ENCODE results near the gene PLD6.

PLD6 gene

DNA sequence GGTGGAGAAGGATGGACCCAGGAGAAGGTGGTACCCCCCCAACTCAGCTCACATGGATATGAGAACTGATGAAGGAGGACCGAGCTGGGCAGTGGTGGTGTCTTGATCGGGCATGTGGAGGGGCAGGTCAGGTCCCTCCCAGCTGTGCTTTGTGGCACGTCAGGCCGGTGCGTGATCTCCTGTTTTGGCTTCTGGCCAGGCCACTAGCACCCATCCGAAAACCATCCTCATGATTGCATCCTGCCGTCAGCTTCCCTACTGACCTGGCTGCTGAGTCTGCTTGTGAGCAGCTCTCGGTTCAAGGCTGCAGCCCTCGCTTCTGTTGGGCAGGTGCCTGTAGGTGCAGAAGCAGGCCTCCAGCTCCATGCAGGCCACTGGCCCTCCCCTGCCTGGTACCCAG is 53.1 kb downstream of the PLD6 start:
- peaks cover 40% of the 10 kb centered on the region for H3K36me3 ChIP-seq (ENCODE audit: control insufficient read depth, insufficient read depth, low read length)
- no peaks in the 10 kb centered on the region for H3K27me3 ChIP-seq (replicated peaks; ENCODE audit: control insufficient read depth, insufficient read depth, low read length)
- TF ChIP-seq, protein P1, sequence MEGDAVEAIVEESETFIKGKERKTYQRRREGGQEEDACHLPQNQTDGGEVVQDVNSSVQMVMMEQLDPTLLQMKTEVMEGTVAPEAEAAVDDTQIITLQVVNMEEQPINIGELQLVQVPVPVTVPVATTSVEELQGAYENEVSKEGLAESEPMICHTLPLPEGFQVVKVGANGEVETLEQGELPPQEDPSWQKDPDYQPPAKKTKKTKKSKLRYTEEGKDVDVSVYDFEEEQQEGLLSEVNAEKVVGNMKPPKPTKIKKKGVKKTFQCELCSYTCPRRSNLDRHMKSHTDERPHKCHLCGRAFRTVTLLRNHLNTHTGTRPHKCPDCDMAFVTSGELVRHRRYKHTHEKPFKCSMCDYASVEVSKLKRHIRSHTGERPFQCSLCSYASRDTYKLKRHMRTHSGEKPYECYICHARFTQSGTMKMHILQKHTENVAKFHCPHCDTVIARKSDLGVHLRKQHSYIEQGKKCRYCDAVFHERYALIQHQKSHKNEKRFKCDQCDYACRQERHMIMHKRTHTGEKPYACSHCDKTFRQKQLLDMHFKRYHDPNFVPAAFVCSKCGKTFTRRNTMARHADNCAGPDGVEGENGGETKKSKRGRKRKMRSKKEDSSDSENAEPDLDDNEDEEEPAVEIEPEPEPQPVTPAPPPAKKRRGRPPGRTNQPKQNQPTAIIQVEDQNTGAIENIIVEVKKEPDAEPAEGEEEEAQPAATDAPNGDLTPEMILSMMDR (IDR thresholded peaks at IDR 0.05; ENCODE audit: insufficient read depth, low read length, poor library complexity, severe bottlenecking): no peak
- no peak overlapping the region for H3K4me3 ChIP-seq (replicated peaks; ENCODE audit: low read depth, low read length)
- DNase-seq (ENCODE audit: extremely low read depth, insufficient read length): no peak

DNA sequence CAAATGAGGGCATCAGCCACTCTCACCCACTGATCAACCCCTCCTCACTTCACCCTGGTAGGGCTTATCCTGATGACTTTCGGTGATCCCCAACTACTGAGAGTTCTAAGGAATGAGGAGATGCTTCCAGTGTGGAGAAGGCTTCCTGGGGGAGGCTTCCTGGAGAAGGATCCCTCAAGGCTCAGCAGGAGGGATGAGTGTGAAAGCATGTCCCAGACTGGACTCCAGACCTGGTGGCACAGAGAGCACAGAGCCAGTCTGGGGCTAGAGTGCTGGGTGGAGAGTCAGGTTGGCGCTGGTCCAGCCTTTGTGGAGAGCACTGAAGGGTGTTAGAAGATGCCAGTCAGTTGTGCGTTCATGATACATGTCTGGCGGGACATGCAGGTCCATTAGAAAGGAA is 53.7 kb downstream of the PLD6 start:
- H3K36me3 ChIP-seq (ENCODE audit: control insufficient read depth, insufficient read depth, low read length): peaks cover 37% of the 10 kb centered on the region
- no peaks in the 10 kb centered on the region for H3K27me3 ChIP-seq (replicated peaks; ENCODE audit: control insufficient read depth, insufficient read depth, low read length)
- TF ChIP-seq, protein P1 (IDR thresholded peaks at IDR 0.05; ENCODE audit: insufficient read depth, low read length, poor library complexity, severe bottlenecking): no peak
- no peak for DNase-seq (ENCODE audit: extremely low read depth, insufficient read length)
- H3K4me3 ChIP-seq (replicated peaks; ENCODE audit: low read depth, low read length): no peak overlapping the region

DNA sequence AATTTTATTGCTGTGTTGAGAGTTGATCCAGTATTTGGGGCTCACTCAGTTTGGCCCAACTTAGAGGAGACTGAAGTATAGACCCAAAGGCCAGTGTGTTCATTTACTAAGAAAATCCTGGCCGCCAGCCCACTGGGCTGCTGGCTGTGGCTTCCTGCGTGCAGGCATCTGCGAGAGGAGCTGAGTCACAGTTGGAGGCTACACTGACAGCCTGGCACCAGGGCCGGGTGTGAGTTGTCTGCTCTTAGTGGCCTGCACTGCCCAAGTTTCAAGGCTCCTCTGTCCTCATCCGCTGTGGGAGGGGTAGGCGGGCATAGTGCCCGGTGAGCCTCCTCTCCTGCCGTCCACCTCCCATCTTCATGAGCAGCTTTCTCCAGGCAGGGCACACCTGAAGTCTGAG is 54.2 kb downstream of the PLD6 start:
- Histone ChIP-seq H3K27me3 (replicated peaks; ENCODE audit: control insufficient read depth, insufficient read depth, low read length) (no peaks in the 10 kb centered on the region), H3K36me3 (ENCODE audit: control insufficient read depth, insufficient read depth, low read length) (peaks cover 38% of the 10 kb centered on the region), H3K4me3 (replicated peaks; ENCODE audit: low read depth, low read length) (no peak overlapping the region)
- TF ChIP-seq, protein P1 (IDR thresholded peaks at IDR 0.05; ENCODE audit: insufficient read depth, low read length, poor library complexity, severe bottlenecking): no peak
- no peak for DNase-seq (ENCODE audit: extremely low read depth, insufficient read length)

DNA sequence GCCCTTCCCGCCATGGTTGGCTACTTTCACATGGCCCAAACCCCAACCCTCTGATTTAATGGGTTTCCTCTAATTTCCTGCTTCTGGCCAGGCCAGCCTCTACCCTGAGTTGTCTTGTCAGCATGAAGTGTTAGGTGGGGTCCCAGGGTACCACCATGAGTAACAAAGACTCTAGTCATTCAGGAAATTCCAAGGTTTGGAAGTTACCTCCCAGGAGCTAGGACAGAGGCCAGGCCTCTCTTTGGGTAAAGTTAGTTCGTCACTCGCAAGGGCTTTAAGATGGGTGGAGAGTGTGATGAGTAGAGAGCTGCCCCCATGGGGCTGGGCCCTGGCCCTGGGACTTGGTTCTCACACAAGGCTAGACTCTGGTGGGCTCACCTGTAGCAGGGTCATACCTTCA is 54.6 kb downstream of the PLD6 start:
- TF ChIP-seq, protein P1 (IDR thresholded peaks at IDR 0.05; ENCODE audit: insufficient read depth, low read length, poor library complexity, severe bottlenecking): no peak
- Histone ChIP-seq H3K36me3 (ENCODE audit: control insufficient read depth, insufficient read depth, low read length) (peaks cover 39% of the 10 kb centered on the region), H3K4me3 (replicated peaks; ENCODE audit: low read depth, low read length) (no peak overlapping the region), H3K27me3 (replicated peaks; ENCODE audit: control insufficient read depth, insufficient read depth, low read length) (no peaks in the 10 kb centered on the region)
- no peak for DNase-seq (ENCODE audit: extremely low read depth, insufficient read length)

DNA sequence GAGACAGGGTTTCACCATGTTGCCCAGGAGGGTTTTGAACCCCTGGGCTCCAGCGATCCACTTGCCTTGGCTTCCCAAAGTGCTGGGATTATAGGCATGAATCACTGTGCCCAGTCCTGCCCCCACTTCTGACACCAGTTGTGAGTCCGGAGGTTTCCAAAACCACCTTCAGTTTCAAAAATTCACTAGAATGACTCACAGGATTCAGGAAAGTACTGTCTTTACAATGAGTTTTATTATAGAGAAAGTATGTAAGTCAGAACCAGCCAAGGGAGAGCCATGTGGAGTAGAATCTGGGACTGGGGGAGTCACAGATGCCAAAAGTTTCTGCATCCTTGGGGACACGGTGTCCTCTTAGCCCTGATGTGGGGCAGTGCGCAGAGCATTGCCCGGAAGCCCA is 55.1 kb downstream of the PLD6 start:
- TF ChIP-seq, protein P1 (IDR thresholded peaks at IDR 0.05; ENCODE audit: insufficient read depth, low read length, poor library complexity, severe bottlenecking): no peak
- peaks cover 38% of the 10 kb centered on the region for H3K36me3 ChIP-seq (ENCODE audit: control insufficient read depth, insufficient read depth, low read length)

More for the DNA sequence above, 55.1 kb downstream of the PLD6 start:
- no peak for DNase-seq (ENCODE audit: extremely low read depth, insufficient read length)
- no peaks in the 10 kb centered on the region for H3K27me3 ChIP-seq (replicated peaks; ENCODE audit: control insufficient read depth, insufficient read depth, low read length)
- H3K4me3 ChIP-seq (replicated peaks; ENCODE audit: low read depth, low read length): no peak overlapping the region

Data from GM06990 (cell line).